Superior temporal gyrus (tissue), 1 donor: ENCODE measurements around the gene TMPRSS6.

ENCODE experiments used
- DNase-seq: peaks from one replicate; pipeline ENCODE4 v3.0.0-alpha.2; 2016; ENCODE audit errors: extremely low spot score

The TMPRSS6 gene

GRCh38 chr22:37051391-37052385, 57.8 kb downstream of the TMPRSS6 start, which contains the start of gene KCTD17:
Gene KCTD17, plus strand, starts transcription at chr22:37051742. Its CDS starts 19 bp downstream, at chr22:37051761.
- peak; percentile 62 for DNase-seq

GRCh38 chr22:37050913-37051312, 58.6 kb downstream of the TMPRSS6 start:
- no peak for DNase-seq

DNA sequence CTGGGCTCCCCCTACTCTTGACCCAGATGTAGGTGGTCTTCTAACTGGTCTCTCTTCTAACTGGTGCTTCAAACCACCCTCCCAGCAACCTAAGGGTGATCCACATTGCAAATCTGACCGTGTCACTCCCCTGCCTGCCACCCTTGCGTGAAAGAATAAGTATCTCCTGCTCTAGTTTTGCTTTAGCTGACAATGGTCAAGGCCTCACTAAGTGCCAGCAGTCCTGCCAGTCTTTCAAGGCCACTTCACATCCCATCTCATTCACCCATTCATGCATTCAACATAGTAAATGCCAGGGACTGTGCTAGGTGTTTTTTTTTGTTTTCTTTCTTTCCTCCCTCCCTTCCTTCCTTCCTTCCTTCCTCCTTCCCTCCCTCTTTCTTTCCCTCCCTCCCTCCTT, 60.3 kb downstream of the TMPRSS6 start:
- DNase-seq: no peak

GRCh38 chr22:37048133-37048532, 61.4 kb downstream of the TMPRSS6 start:
- DNase-seq: no peak

GRCh38 chr22:37047006-37047405, 62.5 kb downstream of the TMPRSS6 start:
- no peak for DNase-seq

GRCh38 chr22:37046589-37046988, 62.9 kb downstream of the TMPRSS6 start:
- DNase-seq: no peak

DNA sequence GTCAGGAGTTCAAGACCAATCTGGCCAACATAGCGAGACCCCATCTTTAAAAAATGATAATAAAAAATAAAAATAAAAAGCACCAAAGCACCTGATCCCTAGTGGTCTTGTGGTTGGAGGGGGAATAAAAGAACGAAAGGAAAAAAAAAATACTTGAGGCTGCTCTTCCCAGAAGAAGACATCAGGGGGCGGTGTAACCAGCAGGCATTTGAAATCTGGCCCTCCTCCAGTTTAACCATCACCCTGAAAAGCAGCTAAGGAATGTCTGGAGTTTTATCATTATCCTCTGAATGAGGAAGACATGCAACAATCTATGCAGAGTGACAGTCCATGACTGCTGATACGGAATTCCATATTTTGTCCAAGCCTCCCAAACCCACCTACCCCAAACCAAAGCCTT, 63.6 kb downstream of the TMPRSS6 start:
- DNase-seq: no peak

- DNase-seq: no peak
Measured at GRCh38 chr22:37044634-37045625, 64.6 kb downstream of the TMPRSS6 start.

DNA sequence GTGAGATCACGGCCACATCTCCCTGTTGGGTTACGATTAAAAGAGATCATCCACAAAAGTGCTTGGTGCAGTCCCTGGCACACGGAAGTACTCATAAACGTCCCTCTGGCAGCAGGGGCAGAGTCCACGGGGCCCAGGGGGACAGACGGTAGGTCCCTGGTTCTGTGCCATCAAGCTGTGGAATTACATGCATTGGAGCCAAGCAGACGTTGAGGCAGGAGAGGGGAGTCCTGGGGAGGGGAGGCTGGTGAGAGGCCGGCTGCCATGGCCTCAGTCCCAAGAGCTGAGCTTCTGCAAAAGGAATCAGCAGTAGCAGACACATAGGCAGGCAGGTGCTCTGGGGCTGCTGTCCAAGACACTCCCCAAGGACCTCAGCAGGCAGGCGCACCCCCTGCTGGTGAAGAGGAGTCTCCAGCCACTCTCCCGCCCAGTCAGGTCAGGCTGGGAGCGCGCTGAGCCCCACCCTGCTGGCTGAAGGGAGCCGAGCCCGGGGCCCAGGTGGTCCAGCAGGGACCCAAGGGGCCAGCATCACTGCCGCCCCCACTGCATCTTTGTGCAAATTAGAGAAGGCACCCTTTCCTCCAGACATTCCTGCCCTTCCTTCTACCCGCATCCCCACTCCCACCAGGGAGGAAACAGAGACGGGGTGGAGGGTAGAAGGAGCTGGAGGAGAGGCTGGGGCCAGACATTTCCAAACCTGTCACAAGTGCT, 65.5 kb downstream of the TMPRSS6 start:
- DNase-seq: no peak

GRCh38 chr22:37043209-37043827, 66.2 kb downstream of the TMPRSS6 start:
- no peak for DNase-seq

GRCh38 chr22:37039466-37039865, 70.0 kb downstream of the TMPRSS6 start:
- no peak for DNase-seq

DNA sequence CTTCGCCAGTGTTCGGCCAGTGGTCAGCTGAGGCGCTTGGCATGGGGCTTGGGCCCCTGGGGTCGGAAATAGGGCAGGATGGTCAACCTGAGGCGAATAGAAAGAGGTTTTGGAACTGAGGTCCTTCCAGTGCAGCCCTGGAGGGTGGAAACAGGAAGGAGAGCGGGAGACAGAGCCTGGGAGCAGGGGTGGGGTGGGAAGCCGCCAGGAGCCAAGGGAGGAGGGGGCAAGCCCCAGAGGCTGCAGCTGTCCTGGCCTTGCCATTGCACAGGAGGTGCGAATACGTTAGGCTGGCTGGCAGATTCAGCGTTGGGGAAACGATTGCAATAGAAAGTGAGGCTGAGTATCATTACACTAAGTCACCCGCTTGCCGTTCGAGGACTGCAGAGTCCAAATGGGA, 71.8 kb downstream of the TMPRSS6 start:
- no peak for DNase-seq

DNA sequence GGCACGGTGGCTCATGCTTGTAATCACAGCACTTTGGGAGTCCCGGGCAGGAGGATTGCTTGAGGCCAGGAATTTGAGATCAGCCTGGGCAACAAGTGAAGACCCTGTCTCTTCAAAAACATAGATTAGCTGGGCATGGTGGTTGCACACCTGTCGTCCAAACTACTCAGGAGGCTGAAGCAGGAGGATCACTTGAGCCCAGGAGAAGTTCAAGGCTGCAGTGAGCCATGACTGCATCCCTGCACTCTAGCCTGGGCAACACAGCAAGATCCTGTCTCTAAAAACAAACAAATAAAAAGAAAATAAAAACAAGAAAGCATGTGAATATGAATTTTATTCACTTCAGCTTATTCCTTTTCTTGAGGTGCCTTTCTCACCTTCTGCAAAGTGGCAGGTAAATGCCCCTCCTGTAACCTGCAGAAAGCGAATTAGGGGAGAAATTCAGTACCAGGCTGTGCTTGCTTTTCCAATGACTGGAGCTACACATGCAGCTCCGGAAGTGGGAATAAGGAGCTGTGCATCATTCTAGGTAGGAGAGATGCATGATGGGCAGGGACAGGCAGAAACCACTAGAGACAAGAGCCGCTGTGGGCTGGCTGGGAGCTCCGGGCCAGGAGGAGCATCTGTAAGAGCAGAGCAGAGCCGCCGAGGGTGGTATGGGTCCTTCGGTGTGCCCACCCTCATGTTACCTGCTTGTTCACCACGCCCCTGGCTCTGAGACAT, 72.7 kb downstream of the TMPRSS6 start:
- DNase-seq: no peak

DNA sequence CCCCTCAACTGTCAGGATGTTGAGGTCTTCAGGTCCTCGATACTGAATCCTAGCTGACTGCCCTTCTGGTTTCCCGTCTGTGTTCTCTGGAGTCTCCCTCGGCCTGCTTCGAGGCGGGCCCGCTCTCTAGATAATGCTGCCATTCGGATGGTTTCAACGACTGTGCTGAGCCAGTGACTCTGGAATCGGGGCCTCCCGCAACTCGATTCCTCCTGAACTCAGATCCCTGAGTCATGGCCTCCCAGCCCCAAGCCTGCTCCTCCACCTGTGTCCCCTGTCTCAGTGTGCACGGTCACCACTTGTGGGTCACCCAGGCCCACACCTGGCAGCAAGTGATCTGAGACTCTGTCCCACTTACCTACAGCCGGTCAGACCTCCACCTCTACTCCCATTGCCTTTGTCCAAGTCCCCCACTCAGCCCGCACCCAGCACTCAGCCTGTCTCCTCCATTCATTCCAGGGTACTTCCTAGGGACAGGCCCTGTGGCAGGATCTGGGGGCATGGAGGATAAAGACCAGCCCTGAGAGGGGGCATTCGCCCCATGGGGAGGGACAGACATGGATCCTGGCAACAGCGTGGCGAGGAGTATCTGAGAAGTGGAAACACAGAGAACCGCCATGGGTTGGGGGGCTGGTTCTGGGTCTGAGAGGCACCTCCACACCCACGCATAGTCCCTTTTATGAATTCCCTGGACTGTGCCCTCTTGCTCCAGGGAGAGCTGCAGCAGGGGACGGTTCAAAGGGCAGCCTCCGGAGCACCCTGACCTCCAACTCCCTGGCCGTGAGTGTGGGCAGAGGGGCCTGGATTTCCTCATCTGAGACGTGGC, 75.7 kb downstream of the TMPRSS6 start:
- DNase-seq: no peak

DNA sequence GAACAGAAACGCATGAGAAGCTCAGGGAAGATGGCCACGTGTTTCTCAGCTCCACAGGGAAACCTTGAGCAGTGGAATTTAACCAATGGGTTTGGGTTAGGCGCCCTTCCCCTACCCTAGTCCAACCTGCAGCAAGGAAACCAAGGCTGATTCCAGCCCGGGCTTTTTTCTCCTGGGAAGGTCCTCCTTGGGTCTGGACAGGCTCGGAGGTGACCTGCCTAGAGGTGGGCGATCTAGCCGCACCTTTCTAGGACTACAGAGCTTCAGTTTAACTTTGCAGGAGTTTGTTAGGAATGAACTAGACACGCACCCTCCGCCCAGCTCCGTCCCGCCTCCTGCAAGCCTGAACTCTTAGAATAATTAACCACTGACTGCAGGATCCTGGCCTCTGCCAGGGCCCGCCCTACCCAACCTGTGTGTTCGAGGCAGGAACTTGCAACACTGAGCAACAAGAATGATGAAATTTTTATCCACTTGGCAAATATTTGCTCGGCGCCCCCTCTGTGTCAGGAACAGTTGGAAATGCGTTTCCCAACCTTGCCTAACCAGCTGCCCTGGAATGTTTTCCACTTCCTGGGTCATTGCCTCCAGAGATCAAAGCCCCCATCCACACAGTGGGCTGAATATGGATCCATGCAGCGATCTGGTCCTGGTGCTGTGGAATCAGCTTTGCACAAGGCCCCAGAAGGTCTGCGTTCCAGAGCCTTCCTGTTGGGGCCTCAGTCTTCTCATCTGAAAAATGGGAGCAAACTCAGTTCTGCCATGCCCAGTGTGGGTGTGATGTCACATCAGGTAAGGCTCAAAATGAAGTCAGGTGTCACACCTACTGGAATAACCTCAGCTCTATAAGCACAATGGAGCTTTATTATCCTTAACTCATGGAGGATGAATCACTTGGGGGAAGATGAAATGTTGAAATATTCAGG, 76.7 kb downstream of the TMPRSS6 start:
- DNase-seq: no peak

- no peak for DNase-seq
Measured at GRCh38 chr22:37032134-37032534, 77.4 kb downstream of the TMPRSS6 start.

- no peak for DNase-seq
Measured at GRCh38 chr22:37030560-37031281, 78.8 kb downstream of the TMPRSS6 start.
